Activated CD8-positive, alpha-beta T cell treated with anti-CD3 and anti-CD28 coated beads, Interleukin-2, amount 10 ng/mL, durations not matched to agents 7 days and 5 days (primary cell): ENCODE measurements around the gene TRIB2. TPM values are rescaled to one million over a fixed set of nuclear protein-coding genes. Genes with fewer than 3 reads are reported as not detected.
A peak's percentile ranks its signal among the peaks of the same experiment; 100 is the strongest.

Experiments used
- ATAC-seq: fragments of 150-1000 bp; cut with Tn5 transposase; one replicate; pipeline ENCODE4 v1.10.0; 2021; ENCODE audit warnings: moderate library complexity
- CTCF ChIA-PET: fragments of 350-600 bp; sonication (Branson Sonifier 250); formaldehyde crosslinking; loops from one replicate; lab custom pipeline; 2021; ENCODE audit warnings: antibody characterized with exemption; lab: Charles Lee
- POLR2A ChIA-PET: fragments of 350-600 bp; sonication (Branson Sonifier 250); formaldehyde crosslinking; loops from one replicate; lab custom pipeline; 2021; ENCODE audit warnings: antibody characterized with exemption; lab: Charles Lee
- DNase-seq: peaks from one replicate; pipeline ENCODE4 v3.0.0-alpha.2; 2020
- H3K27ac Mint-ChIP-seq: one replicate; pipeline ENCODE4 v1.8.0; 2021; ENCODE audit warnings: mild to moderate bottlenecking, mixed read lengths
- H3K27me3 Mint-ChIP-seq: one replicate; pipeline ENCODE4 v1.8.0; 2021; ENCODE audit warnings: low read depth, mixed read lengths
- H3K36me3 Mint-ChIP-seq: one replicate; pipeline ENCODE4 v1.8.0; 2021; ENCODE audit warnings: low read depth, mixed read lengths
- H3K4me1 Mint-ChIP-seq: one replicate; pipeline ENCODE4 v1.8.0; 2021; ENCODE audit warnings: low read depth, mixed read lengths
- H3K4me3 Mint-ChIP-seq: one replicate; pipeline ENCODE4 v1.8.0; 2021; ENCODE audit warnings: mild to moderate bottlenecking, mixed read lengths
- H3K9me3 Mint-ChIP-seq: one replicate; pipeline ENCODE4 v1.8.0; 2022; ENCODE audit warnings: mixed read lengths; ENCODE audit not compliant: insufficient read depth
- total RNA-seq, 2 experiments: library from RNA; stranded (reverse); gene quantifications; one replicate each; pipeline ENCODE4 v1.2.3, GENCODE V29; 2021

TRIB2 gene
- total RNA-seq, 2 experiments from 2014 or later: 52.7 to 57.7 TPM

- Mint-ChIP-seq H3K4me1 (peaks cover 17% of the 10 kb centered on the region), H3K9me3 (no peaks in the 10 kb centered on the region), H3K4me3 (no peak overlapping the region), H3K27ac (no peak overlapping the region), H3K36me3 (peaks cover 9% of the 10 kb centered on the region), H3K27me3 (peaks cover 18% of the 10 kb centered on the region)
- ChIA-PET POLR2A (no interaction called here), CTCF (interaction anchor here (1.3 to 1.4 kb wide), 3 partner anchors 14 to 305 kb away, joined by 3 to 7 read pairs (median 5); partner anchors contain the start of gene TRIB2)
- ATAC-seq: no peak
- no peak for DNase-seq
Measured at GRCh38 chr2:12702168-12703121, 14.3 kb upstream of the TRIB2 start.

GRCh38 chr2:12704378-12704777, 12.4 kb upstream of the TRIB2 start:
- Mint-ChIP-seq H3K4me3 (no peak overlapping the region), H3K36me3 (peaks cover 9% of the 10 kb centered on the region), H3K9me3 (no peaks in the 10 kb centered on the region), H3K27ac (no peak overlapping the region), H3K4me1 (peaks cover 30% of the 10 kb centered on the region), H3K27me3 (peaks cover 14% of the 10 kb centered on the region)
- DNase-seq (no peak), ATAC-seq (no peak)
- ChIA-PET CTCF (interaction anchor here (1.3 kb wide), 1 partner anchor 12 kb away, joined by 4 read pairs; the partner anchor contains the start of gene TRIB2), POLR2A (interaction anchor here (0.7 to 1.3 kb wide), 2 partner anchors 12 to 719 kb away, joined by 3 to 5 read pairs; no protein-coding TSS in a partner anchor)

GRCh38 chr2:12705230-12705629, 11.5 kb upstream of the TRIB2 start:
- H3K4me1 Mint-ChIP-seq: peaks cover 38% of the 10 kb centered on the region
- ATAC-seq: no peak

GRCh38 chr2:12705742-12706141, 11.0 kb upstream of the TRIB2 start:
- Mint-ChIP-seq H3K4me1 (peaks cover 44% of the 10 kb centered on the region), H3K9me3 (no peaks in the 10 kb centered on the region), H3K4me3 (no peak overlapping the region), H3K27me3 (peaks cover 7% of the 10 kb centered on the region), H3K27ac (no peak overlapping the region), H3K36me3 (peaks cover 16% of the 10 kb centered on the region)
- CTCF ChIA-PET: no interaction called here
- no peak for DNase-seq
- ATAC-seq: no peak
- POLR2A ChIA-PET: no interaction called here

More at GRCh38 chr2:12705230-12705629, 11.5 kb upstream of the TRIB2 start:
- CTCF ChIA-PET: interaction anchor here (1.3 kb wide), 1 partner anchor 11 kb away, joined by 4 read pairs; the partner anchor contains the start of gene TRIB2
- POLR2A ChIA-PET: interaction anchor here (1.3 kb wide), 1 partner anchor 11 kb away, joined by 5 read pairs; no protein-coding TSS in a partner anchor
- DNase-seq: no peak
- H3K27ac Mint-ChIP-seq: no peak overlapping the region
- no peak overlapping the region for H3K4me3 Mint-ChIP-seq
- peaks cover 11% of the 10 kb centered on the region for H3K27me3 Mint-ChIP-seq
- no peaks in the 10 kb centered on the region for H3K9me3 Mint-ChIP-seq
- H3K36me3 Mint-ChIP-seq: peaks cover 11% of the 10 kb centered on the region

GRCh38 chr2:12708508-12709206, 8.1 kb upstream of the TRIB2 start:
- DNase-seq: no peak
- no peak for ATAC-seq
- POLR2A ChIA-PET: interaction anchor here (0.9 kb wide), 1 partner anchor 9 kb away, joined by 5 read pairs; the partner anchor contains the start of gene TRIB2
- Mint-ChIP-seq H3K9me3 (no peaks in the 10 kb centered on the region), H3K4me3 (no peak overlapping the region), H3K27ac (peak overlapping the region; percentile 69), H3K27me3 (no peaks in the 10 kb centered on the region), H3K36me3 (peaks cover 16% of the 10 kb centered on the region), H3K4me1 (peaks cover 37% of the 10 kb centered on the region)
- CTCF ChIA-PET: interaction anchor here (0.7 to 1.2 kb wide), 10 partner anchors 9 to 414 kb away, joined by 3 to 6 read pairs (median 4); partner anchors contain the start of gene TRIB2

GRCh38 chr2:12709207-12709522, 7.6 kb upstream of the TRIB2 start:
- peaks cover 37% of the 10 kb centered on the region for H3K4me1 Mint-ChIP-seq
- DNase-seq (peak; percentile 56), ATAC-seq (peak; percentile 91)
- ChIA-PET CTCF (interaction anchor here (0.7 to 1.2 kb wide), 11 partner anchors 8 to 879 kb away, joined by 3 to 6 read pairs (median 3); partner anchors contain the start of gene TRIB2), POLR2A (interaction anchor here (0.9 kb wide), 1 partner anchor 8 kb away, joined by 5 read pairs; the partner anchor contains the start of gene TRIB2)
- no peaks in the 10 kb centered on the region for H3K9me3 Mint-ChIP-seq
- H3K27me3 Mint-ChIP-seq: no peaks in the 10 kb centered on the region
- no peak overlapping the region for H3K4me3 Mint-ChIP-seq
- H3K27ac Mint-ChIP-seq: peak overlapping the region; percentile 70
- H3K36me3 Mint-ChIP-seq: peaks cover 16% of the 10 kb centered on the region

- no peak for DNase-seq
- CTCF ChIA-PET: interaction anchor here (0.6 to 1.2 kb wide), 4 partner anchors 254 to 880 kb away, joined by 3 to 4 read pairs (median 3); no protein-coding TSS in a partner anchor
Measured at GRCh38 chr2:12710301-12710700, 6.4 kb upstream of the TRIB2 start.

GRCh38 chr2:12711339-12711738, 5.4 kb upstream of the TRIB2 start:
- Mint-ChIP-seq H3K4me3 (no peak overlapping the region), H3K9me3 (no peaks in the 10 kb centered on the region), H3K27ac (no peak overlapping the region), H3K36me3 (peaks cover 7% of the 10 kb centered on the region), H3K27me3 (no peaks in the 10 kb centered on the region), H3K4me1 (peaks cover 49% of the 10 kb centered on the region)
- ATAC-seq (no peak), DNase-seq (no peak)
- ChIA-PET CTCF (interaction anchor here (0.7 to 1.1 kb wide), 2 partner anchors 220 to 296 kb away, joined by 3 read pairs; no protein-coding TSS in a partner anchor), POLR2A (no interaction called here)

More at GRCh38 chr2:12710301-12710700, 6.4 kb upstream of the TRIB2 start:
- no peaks in the 10 kb centered on the region for H3K27me3 Mint-ChIP-seq
- H3K27ac Mint-ChIP-seq: no peak overlapping the region
- no peaks in the 10 kb centered on the region for H3K9me3 Mint-ChIP-seq
- ATAC-seq: no peak
- H3K4me1 Mint-ChIP-seq: peaks cover 40% of the 10 kb centered on the region
- peaks cover 11% of the 10 kb centered on the region for H3K36me3 Mint-ChIP-seq
- POLR2A ChIA-PET: no interaction called here
- H3K4me3 Mint-ChIP-seq: no peak overlapping the region

- Mint-ChIP-seq H3K4me3 (no peak overlapping the region), H3K27ac (no peak overlapping the region), H3K9me3 (no peaks in the 10 kb centered on the region)
Measured at GRCh38 chr2:12712881-12713280, 3.9 kb upstream of the TRIB2 start.

GRCh38 chr2:12714391-12715221, 2.1 kb upstream of the TRIB2 start:
- CTCF ChIA-PET: interaction anchor here (0.9 to 4.1 kb wide), 17 partner anchors 11 to 886 kb away, joined by 3 to 51 read pairs (median 8); no protein-coding TSS in a partner anchor
- peaks cover 44% of the 10 kb centered on the region for H3K4me1 Mint-ChIP-seq
- H3K27me3 Mint-ChIP-seq: peaks cover 4% of the 10 kb centered on the region
- POLR2A ChIA-PET: no interaction called here
- no peak for ATAC-seq
- H3K27ac Mint-ChIP-seq: no peak overlapping the region
- no peaks in the 10 kb centered on the region for H3K9me3 Mint-ChIP-seq
- no peak for DNase-seq
- H3K36me3 Mint-ChIP-seq: peaks cover 23% of the 10 kb centered on the region
- H3K4me3 Mint-ChIP-seq: no peak overlapping the region

More at GRCh38 chr2:12712881-12713280, 3.9 kb upstream of the TRIB2 start:
- ChIA-PET POLR2A (no interaction called here), CTCF (no interaction called here)
- DNase-seq: no peak
- peaks cover 49% of the 10 kb centered on the region for H3K4me1 Mint-ChIP-seq
- no peak for ATAC-seq
- H3K27me3 Mint-ChIP-seq: no peaks in the 10 kb centered on the region
- H3K36me3 Mint-ChIP-seq: peaks cover 10% of the 10 kb centered on the region
